Prostate gland (tissue), 2 donors: ENCODE results near the gene SLC17A7.

Experiments
- POLR2A ChIP-seq: fragments of 450-650 bp; IDR thresholded peaks from one replicate; pipeline ENCODE4 v1.6.1; 2016; ENCODE audit warnings: antibody characterized with exemption, mild to moderate bottlenecking
- TF ChIP-seq, protein P1 (sequence below), 4 experiments: fragments of 200-600 bp in 2 of 4; fragments of 450-650 bp in 2 of 4; sonication (generic) in 2 of 4; IDR thresholded peaks; 1 replicate in 3 of 4; 2 replicates in 1 of 4; pipeline ENCODE4 v1.5.1; 2016 to 2019; ENCODE audit warnings: antibody characterized with exemption in 4 of 4, mild to moderate bottlenecking in 2 of 4, moderate library complexity in 2 of 4

DNA sequence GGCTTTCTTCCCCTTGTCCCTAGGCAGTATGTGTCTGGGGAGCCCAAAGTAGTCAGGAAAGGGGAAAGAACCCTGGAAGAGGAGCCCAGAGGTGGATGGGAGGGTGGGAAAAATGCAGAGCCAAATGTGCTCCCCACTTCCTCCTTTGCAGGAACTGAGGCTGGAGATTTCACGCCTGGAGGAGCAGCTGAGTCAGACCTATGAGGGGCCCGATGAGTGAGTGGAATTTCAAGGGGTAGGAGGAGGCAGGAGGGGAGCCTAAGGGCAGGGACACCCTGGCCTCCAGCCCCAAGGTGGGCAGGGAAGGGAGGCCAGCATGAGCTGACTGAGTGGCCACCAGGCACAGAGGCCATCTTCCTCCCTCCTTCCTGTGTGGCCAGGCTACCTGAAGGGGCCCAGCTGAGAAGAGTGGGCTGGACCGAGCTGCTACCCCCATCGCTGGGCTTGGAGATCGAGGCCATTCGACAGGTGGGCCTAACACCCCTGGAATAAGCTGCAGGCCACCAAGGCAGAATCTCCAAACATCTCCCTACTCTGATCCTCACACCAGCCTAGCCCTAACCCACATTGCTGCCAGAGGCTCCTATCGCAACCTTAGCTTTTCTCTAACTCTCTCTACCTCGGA, 32.4 kb downstream of the SLC17A7 start:
- TF ChIP-seq, protein P1, sequence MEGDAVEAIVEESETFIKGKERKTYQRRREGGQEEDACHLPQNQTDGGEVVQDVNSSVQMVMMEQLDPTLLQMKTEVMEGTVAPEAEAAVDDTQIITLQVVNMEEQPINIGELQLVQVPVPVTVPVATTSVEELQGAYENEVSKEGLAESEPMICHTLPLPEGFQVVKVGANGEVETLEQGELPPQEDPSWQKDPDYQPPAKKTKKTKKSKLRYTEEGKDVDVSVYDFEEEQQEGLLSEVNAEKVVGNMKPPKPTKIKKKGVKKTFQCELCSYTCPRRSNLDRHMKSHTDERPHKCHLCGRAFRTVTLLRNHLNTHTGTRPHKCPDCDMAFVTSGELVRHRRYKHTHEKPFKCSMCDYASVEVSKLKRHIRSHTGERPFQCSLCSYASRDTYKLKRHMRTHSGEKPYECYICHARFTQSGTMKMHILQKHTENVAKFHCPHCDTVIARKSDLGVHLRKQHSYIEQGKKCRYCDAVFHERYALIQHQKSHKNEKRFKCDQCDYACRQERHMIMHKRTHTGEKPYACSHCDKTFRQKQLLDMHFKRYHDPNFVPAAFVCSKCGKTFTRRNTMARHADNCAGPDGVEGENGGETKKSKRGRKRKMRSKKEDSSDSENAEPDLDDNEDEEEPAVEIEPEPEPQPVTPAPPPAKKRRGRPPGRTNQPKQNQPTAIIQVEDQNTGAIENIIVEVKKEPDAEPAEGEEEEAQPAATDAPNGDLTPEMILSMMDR (IDR thresholded peaks at IDR 0.05) = no peak
- TF ChIP-seq POLR2A = no peak
